Gastrocnemius medialis (tissue), 4 donors: Measurements from ENCODE around the gene ZNF442.

Source experiments
- POLR2A ChIP-seq, 2 donors: fragments of 450-650 bp; IDR thresholded peaks; one replicate each; pipeline ENCODE4 v1.6.1; 2017; ENCODE audit warnings: antibody characterized with exemption in 2 of 2, mild to moderate bottlenecking in 2 of 2, moderate library complexity in 2 of 2
- TF ChIP-seq, protein P1 (sequence below), 5 experiments: fragments of 450-650 bp in 3 of 5; fragments of 200-600 bp in 2 of 5; sonication (generic) in 2 of 5; IDR thresholded peaks in 4 of 5; conservative IDR thresholded peaks in 1 of 5; 1 replicate in 4 of 5; 2 replicates in 1 of 5; pipeline ENCODE4 v1.5.1; 2016 to 2019; ENCODE audit warnings: antibody characterized with exemption in 5 of 5, mild to moderate bottlenecking in 3 of 5, moderate library complexity in 3 of 5

DNA sequence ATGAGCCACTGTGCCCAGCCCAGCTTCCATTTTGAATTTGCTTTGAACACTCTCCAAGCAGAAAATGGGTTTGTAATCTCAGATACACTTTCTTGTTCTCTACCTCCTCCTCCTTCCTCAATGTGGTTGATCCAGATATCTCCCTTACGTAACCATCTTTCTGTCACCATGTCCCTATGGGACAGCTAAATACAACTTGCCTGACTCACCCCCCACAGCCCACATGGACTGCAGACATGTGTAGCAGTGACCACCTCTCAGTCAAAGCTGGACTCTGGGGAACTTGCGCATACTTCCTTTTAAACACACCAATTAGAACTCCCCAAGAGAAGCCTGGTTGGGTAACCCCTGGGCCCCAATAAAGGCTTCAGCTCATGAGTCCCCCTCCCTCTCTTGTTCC lies 46.4 kb upstream of the ZNF442 start:
- TF ChIP-seq, protein P1, sequence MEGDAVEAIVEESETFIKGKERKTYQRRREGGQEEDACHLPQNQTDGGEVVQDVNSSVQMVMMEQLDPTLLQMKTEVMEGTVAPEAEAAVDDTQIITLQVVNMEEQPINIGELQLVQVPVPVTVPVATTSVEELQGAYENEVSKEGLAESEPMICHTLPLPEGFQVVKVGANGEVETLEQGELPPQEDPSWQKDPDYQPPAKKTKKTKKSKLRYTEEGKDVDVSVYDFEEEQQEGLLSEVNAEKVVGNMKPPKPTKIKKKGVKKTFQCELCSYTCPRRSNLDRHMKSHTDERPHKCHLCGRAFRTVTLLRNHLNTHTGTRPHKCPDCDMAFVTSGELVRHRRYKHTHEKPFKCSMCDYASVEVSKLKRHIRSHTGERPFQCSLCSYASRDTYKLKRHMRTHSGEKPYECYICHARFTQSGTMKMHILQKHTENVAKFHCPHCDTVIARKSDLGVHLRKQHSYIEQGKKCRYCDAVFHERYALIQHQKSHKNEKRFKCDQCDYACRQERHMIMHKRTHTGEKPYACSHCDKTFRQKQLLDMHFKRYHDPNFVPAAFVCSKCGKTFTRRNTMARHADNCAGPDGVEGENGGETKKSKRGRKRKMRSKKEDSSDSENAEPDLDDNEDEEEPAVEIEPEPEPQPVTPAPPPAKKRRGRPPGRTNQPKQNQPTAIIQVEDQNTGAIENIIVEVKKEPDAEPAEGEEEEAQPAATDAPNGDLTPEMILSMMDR (IDR thresholded peaks at IDR 0.05 in 4 of 5, conservative IDR thresholded peaks at IDR 0.05 in 1 of 5), result no peak
- no peak for TF ChIP-seq POLR2A (IDR thresholded peaks at IDR 0.05)
